NAMALWA (cell line): Measurements from ENCODE around the gene CLCN4.
A peak's percentile ranks its signal among the peaks of the same experiment; 100 is the strongest.

Experiments used
- DNase-seq: peaks from one replicate; pipeline ENCODE4 v3.0.0-alpha.2; 2015; ENCODE audit warnings: low spot score

Gene CLCN4

GRCh38 chrX:10167573-10167972, 10.8 kb downstream of the CLCN4 start:
- DNase-seq: no peak

- DNase-seq: no peak
Observed at GRCh38 chrX:10168226-10168625, 11.5 kb downstream of the CLCN4 start.

- no peak for DNase-seq
Observed at GRCh38 chrX:10169175-10169574, 12.4 kb downstream of the CLCN4 start.

GRCh38 chrX:10171249-10171648, 14.5 kb downstream of the CLCN4 start:
- DNase-seq: no peak

- DNase-seq: no peak
Observed at GRCh38 chrX:10172877-10173276, 16.1 kb downstream of the CLCN4 start.

GRCh38 chrX:10173331-10173900, 16.6 kb downstream of the CLCN4 start:
- no peak for DNase-seq

- no peak for DNase-seq
Observed at GRCh38 chrX:10174051-10174450, 17.3 kb downstream of the CLCN4 start.

- DNase-seq: no peak
Observed at GRCh38 chrX:10174810-10175209, 18.0 kb downstream of the CLCN4 start.

GRCh38 chrX:10175319-10175871, 18.6 kb downstream of the CLCN4 start:
- no peak for DNase-seq

GRCh38 chrX:10176121-10177003, 19.6 kb downstream of the CLCN4 start:
- DNase-seq: no peak

- DNase-seq: no peak
Observed at GRCh38 chrX:10177004-10177396, 20.2 kb downstream of the CLCN4 start.

GRCh38 chrX:10177601-10178000, 20.8 kb downstream of the CLCN4 start:
- DNase-seq: no peak

- DNase-seq: no peak
Observed at GRCh38 chrX:10178866-10179463, 22.2 kb downstream of the CLCN4 start.

- no peak for DNase-seq
Observed at GRCh38 chrX:10183760-10184159, 27.0 kb downstream of the CLCN4 start.

GRCh38 chrX:10184411-10184810, 27.6 kb downstream of the CLCN4 start:
- no peak for DNase-seq

- no peak for DNase-seq
Observed at GRCh38 chrX:10186355-10186754, 29.6 kb downstream of the CLCN4 start.

GRCh38 chrX:10187421-10187820, 30.6 kb downstream of the CLCN4 start:
- no peak for DNase-seq

GRCh38 chrX:10189317-10190268, 32.8 kb downstream of the CLCN4 start:
- DNase-seq: peak; percentile 74

GRCh38 chrX:10190367-10190766, 33.6 kb downstream of the CLCN4 start:
- DNase-seq: peak; percentile 60

- DNase-seq: no peak
Observed at GRCh38 chrX:10193587-10193986, 36.8 kb downstream of the CLCN4 start.

GRCh38 chrX:10195425-10195824, 38.6 kb downstream of the CLCN4 start:
- no peak for DNase-seq

- no peak for DNase-seq
Observed at GRCh38 chrX:10195947-10196346, 39.2 kb downstream of the CLCN4 start.
